GM13976 (cell line): Measurements from ENCODE around the gene C1QB.
"Not testable (repeated sequence)": the region's sequence is repeated elsewhere in the genome, so short reads cannot be mapped to it uniquely, and the experiment has no call there.

ENCODE experiments used
- DNase-seq: peaks from one replicate; pipeline ENCODE4 v3.0.0; 2012; ENCODE audit warnings: low spot score
- CTCF ChIP-seq: IDR thresholded peaks from 2 replicates; pipeline ENCODE4 v1.5.1; 2012; ENCODE audit warnings: borderline replicate concordance, mild to moderate bottlenecking; ENCODE audit not compliant: insufficient read depth; ENCODE audit errors: extremely low read depth, missing control alignments, control extremely low read depth
- in situ Hi-C: fragments of 300-500 bp; cut with MboI; formaldehyde crosslinking; loops from one replicate; pipeline ENCODE4 v1.12.0; 2022; ENCODE audit warnings: low sequenced_read_pairs, mixed read lengths, inconsistent platforms; ENCODE audit not compliant: unreplicated experiment

Gene C1QB

DNA sequence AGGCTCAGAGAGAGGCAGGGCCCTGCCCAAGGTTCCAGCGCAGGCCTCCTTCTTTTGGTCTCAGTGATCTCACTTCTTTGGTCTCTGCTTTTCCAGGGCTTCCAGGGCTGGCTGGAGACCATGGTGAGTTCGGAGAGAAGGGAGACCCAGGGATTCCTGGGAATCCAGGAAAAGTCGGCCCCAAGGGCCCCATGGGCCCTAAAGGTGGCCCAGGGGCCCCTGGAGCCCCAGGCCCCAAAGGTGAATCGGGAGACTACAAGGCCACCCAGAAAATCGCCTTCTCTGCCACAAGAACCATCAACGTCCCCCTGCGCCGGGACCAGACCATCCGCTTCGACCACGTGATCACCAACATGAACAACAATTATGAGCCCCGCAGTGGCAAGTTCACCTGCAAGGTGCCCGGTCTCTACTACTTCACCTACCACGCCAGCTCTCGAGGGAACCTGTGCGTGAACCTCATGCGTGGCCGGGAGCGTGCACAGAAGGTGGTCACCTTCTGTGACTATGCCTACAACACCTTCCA, 7.7 kb downstream of the C1QB start:
- DNase-seq: no peak
- TF ChIP-seq CTCF: no peak
- in situ Hi-C loops: no loop called here

- in situ Hi-C loops: no loop called here
- TF ChIP-seq CTCF: no peak
- no peak for DNase-seq
Measured at GRCh38 chr1:22661880-22662279, 8.8 kb downstream of the C1QB start.

DNA sequence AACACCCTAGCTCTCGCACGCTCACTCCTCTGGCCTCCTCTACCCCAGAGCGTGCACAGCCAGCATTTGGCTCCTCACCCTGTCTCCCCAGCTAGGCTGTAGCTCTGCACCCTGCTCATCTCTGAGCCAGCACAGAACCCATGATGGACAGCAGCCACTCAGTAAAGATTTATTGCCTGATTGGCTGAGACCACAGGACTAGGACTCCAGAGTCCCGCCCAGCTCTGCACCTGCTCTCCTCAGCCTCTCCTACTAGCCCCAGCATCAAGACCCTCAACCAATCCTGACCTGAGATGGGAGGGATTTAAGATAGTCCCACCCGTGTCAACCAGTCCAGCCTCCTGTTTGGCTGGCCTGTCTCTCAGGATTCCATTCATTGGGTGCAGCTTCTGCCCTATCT, 9.3 kb downstream of the C1QB start:
- no peak for TF ChIP-seq CTCF
- in situ Hi-C loops: no loop called here
- no peak for DNase-seq

DNA sequence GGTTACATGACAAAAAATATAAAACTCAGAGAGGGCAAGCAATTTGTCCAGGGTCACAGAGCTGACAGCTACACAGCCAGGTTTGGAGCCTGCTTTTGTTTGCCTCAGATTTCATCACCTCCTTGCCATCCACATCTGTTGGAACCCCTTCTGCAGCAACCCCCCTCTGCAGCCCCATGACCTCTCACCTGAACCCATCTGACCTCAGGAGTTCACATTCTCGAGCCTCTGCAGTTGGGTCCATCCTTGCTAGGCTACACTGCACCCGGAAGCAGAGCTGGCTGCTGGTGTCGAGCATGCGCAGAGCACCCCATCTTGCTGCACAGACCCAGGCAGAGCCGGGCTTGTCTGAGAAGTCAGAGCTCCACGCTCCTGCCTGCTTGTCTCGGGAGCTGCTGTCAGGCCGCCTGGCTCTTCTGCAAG, 10.0 kb downstream of the C1QB start:
- in situ Hi-C loops: no loop called here
- TF ChIP-seq CTCF: no peak
- DNase-seq: no peak

DNA sequence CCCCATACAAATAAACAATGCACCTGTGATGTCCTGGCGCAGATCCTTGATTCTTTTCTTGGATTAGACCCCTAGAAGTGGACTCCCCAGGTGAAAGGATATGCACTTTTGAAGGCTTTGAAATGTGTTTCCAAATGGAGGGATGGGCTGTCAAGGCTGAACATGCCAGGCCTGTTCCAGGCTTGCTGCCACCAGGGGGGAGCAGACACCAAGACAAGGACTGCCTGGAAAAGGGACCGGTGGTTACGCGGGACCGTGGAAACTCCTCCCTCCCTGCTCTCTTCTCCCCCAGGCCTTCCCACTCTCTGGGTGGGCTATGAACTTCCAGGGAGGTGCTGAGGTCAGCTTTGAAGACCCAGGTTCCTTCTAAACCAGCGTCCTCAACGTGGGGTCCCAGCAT, 12.7 kb downstream of the C1QB start:
- in situ Hi-C loops: no loop called here
- DNase-seq: no peak
- no peak for TF ChIP-seq CTCF

DNA sequence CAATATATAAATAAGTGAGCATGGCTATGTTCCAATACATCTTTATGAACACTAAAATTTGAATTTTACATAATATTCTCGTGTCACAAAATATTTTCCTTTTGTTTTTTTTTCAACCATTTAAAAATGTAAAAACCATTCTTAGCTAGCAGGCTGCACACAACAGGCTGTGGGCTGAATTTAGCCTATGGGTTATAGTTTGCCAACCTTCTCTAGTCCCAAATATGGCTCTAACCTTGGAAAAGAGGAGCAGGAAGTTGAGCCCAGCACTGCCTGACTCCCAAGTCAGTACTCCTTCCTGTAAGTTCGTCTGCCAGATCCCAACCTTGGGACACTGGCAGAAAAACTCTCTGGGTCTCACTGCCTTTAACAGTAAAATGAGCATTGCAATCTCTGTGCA, 13.4 kb downstream of the C1QB start:
- DNase-seq: no peak
- in situ Hi-C loops: no loop called here
- no peak for TF ChIP-seq CTCF

DNA sequence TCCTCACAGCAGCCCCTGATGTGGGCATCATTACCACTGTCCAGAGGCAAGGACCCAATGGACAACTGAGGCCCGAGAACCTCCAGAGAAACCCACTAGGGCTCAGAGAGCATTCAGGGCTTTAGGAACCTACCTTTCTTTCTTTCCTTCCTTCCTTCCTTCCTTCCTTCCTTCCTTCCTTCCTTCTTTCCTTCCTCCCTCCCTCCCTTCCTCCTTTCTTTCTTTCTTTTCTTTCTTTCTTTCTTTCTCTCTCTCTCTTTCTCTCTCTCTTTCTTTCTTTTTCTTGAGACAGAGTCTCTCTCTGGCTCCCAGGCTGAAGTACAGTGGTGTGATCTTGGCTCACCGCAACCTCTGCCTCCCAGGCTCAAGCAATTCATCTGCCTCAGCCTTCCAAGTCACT, 15.8 kb downstream of the C1QB start:
- DNase-seq, in situ Hi-C loops: not testable (repeated sequence)
